ENCODE data around the gene PRR35. TPM values are rescaled to one million over a fixed set of nuclear protein-coding genes. Genes with fewer than 3 reads are reported as not detected.

Gene PRR35
- total RNA-seq, 2 experiments from 2014 or later, result not detected

- Mint-ChIP-seq H3K27me3 (no peaks in the 10 kb centered on the region), H3K4me1 (peaks cover 27% of the 10 kb centered on the region), H3K9me3 (no peaks in the 10 kb centered on the region), H3K4me3 (no peak overlapping the region), H3K36me3 (ENCODE audit: low read depth) (peaks cover 18% of the 10 kb centered on the region), H3K27ac (no peak overlapping the region)
- CTCF ChIA-PET, result no interaction called here
- DNase-seq, result no peak
- POLR2A ChIA-PET, result no interaction called here
Measured at GRCh38 chr16:531494-532125, 28.6 kb upstream of the PRR35 start.

GRCh38 chr16:533391-534123 lies 26.6 kb upstream of the PRR35 start:
- Mint-ChIP-seq H3K4me3 (no peak overlapping the region), H3K9me3 (no peaks in the 10 kb centered on the region), H3K27ac (no peak overlapping the region), H3K4me1 (peaks cover 26% of the 10 kb centered on the region), H3K27me3 (no peaks in the 10 kb centered on the region), H3K36me3 (ENCODE audit: low read depth) (peaks cover 27% of the 10 kb centered on the region)
- CTCF ChIA-PET, result no interaction called here
- DNase-seq, result no peak
- POLR2A ChIA-PET, result no interaction called here

- H3K27me3 Mint-ChIP-seq, result no peaks in the 10 kb centered on the region
- peaks cover 25% of the 10 kb centered on the region for H3K36me3 Mint-ChIP-seq (ENCODE audit: low read depth)
- no peaks in the 10 kb centered on the region for H3K9me3 Mint-ChIP-seq
- no peak overlapping the region for H3K27ac Mint-ChIP-seq
- H3K4me3 Mint-ChIP-seq, result no peak overlapping the region
- ChIA-PET CTCF (no interaction called here), POLR2A (no interaction called here)
- no peak for DNase-seq
- H3K4me1 Mint-ChIP-seq, result peaks cover 24% of the 10 kb centered on the region
Measured at GRCh38 chr16:534135-534534, 26.1 kb upstream of the PRR35 start.

- DNase-seq, result no peak
- POLR2A ChIA-PET, result no interaction called here
- H3K27me3 Mint-ChIP-seq, result no peaks in the 10 kb centered on the region
- CTCF ChIA-PET, result no interaction called here
- no peak overlapping the region for H3K4me3 Mint-ChIP-seq
- no peak overlapping the region for H3K27ac Mint-ChIP-seq
- H3K4me1 Mint-ChIP-seq, result peaks cover 17% of the 10 kb centered on the region
- H3K36me3 Mint-ChIP-seq (ENCODE audit: low read depth), result peaks cover 20% of the 10 kb centered on the region
- no peaks in the 10 kb centered on the region for H3K9me3 Mint-ChIP-seq
Measured at GRCh38 chr16:534856-535445, 25.2 kb upstream of the PRR35 start.

- peaks cover 14% of the 10 kb centered on the region for H3K36me3 Mint-ChIP-seq (ENCODE audit: low read depth)
- H3K27me3 Mint-ChIP-seq, result no peaks in the 10 kb centered on the region
- ChIA-PET CTCF (no interaction called here), POLR2A (no interaction called here)
- no peak overlapping the region for H3K4me3 Mint-ChIP-seq
- no peaks in the 10 kb centered on the region for H3K9me3 Mint-ChIP-seq
- DNase-seq, result peak; percentile 52
- H3K4me1 Mint-ChIP-seq, result peaks cover 11% of the 10 kb centered on the region
- H3K27ac Mint-ChIP-seq, result no peak overlapping the region
Measured at GRCh38 chr16:535446-536405, 24.5 kb upstream of the PRR35 start.

GRCh38 chr16:536746-537145 lies 23.4 kb upstream of the PRR35 start:
- CTCF ChIA-PET, result no interaction called here
- DNase-seq, result no peak
- POLR2A ChIA-PET, result interaction anchor here (1.3 kb wide), 1 partner anchor 10 kb away, joined by 5 read pairs; the partner anchor contains the start of gene CAPN15
- H3K36me3 Mint-ChIP-seq (ENCODE audit: low read depth), result peaks cover 14% of the 10 kb centered on the region
- H3K4me1 Mint-ChIP-seq, result peaks cover 11% of the 10 kb centered on the region
- no peaks in the 10 kb centered on the region for H3K27me3 Mint-ChIP-seq
- H3K27ac Mint-ChIP-seq, result no peak overlapping the region
- no peaks in the 10 kb centered on the region for H3K9me3 Mint-ChIP-seq
- H3K4me3 Mint-ChIP-seq, result no peak overlapping the region

- H3K27ac Mint-ChIP-seq, result no peak overlapping the region
- no peaks in the 10 kb centered on the region for H3K27me3 Mint-ChIP-seq
- ChIA-PET POLR2A (interaction anchor here (1.3 kb wide), 1 partner anchor 10 kb away, joined by 5 read pairs; the partner anchor contains the start of gene CAPN15), CTCF (no interaction called here)
- no peaks in the 10 kb centered on the region for H3K9me3 Mint-ChIP-seq
- peaks cover 11% of the 10 kb centered on the region for H3K4me1 Mint-ChIP-seq
- no peak overlapping the region for H3K4me3 Mint-ChIP-seq
- peaks cover 19% of the 10 kb centered on the region for H3K36me3 Mint-ChIP-seq (ENCODE audit: low read depth)
- DNase-seq, result no peak
Measured at GRCh38 chr16:537415-538335, 22.5 kb upstream of the PRR35 start.

- Mint-ChIP-seq H3K4me1 (peaks cover 5% of the 10 kb centered on the region), H3K36me3 (ENCODE audit: low read depth) (peaks cover 19% of the 10 kb centered on the region), H3K4me3 (no peak overlapping the region), H3K27me3 (no peaks in the 10 kb centered on the region), H3K27ac (no peak overlapping the region), H3K9me3 (no peaks in the 10 kb centered on the region)
- DNase-seq, result no peak
- ChIA-PET CTCF (interaction anchor here (0.6 kb wide), 1 partner anchor 153 kb away, joined by 3 read pairs; no protein-coding TSS in a partner anchor), POLR2A (interaction anchor here (1.0 kb wide), 1 partner anchor 11 kb away, joined by 3 read pairs; no protein-coding TSS in a partner anchor)
Measured at GRCh38 chr16:539901-540530, 20.2 kb upstream of the PRR35 start.

- Mint-ChIP-seq H3K27me3 (no peaks in the 10 kb centered on the region), H3K27ac (no peak overlapping the region), H3K4me3 (no peak overlapping the region), H3K4me1 (no peaks in the 10 kb centered on the region), H3K9me3 (no peaks in the 10 kb centered on the region), H3K36me3 (ENCODE audit: low read depth) (peaks cover 19% of the 10 kb centered on the region)
- DNase-seq, result no peak
- ChIA-PET POLR2A (interaction anchor here (1.0 kb wide), 1 partner anchor 12 kb away, joined by 3 read pairs; no protein-coding TSS in a partner anchor), CTCF (no interaction called here)
Measured at GRCh38 chr16:540645-541340, 19.4 kb upstream of the PRR35 start.

GRCh38 chr16:543301-544164 lies 16.7 kb upstream of the PRR35 start:
- no peaks in the 10 kb centered on the region for H3K27me3 Mint-ChIP-seq
- peaks cover 9% of the 10 kb centered on the region for H3K36me3 Mint-ChIP-seq (ENCODE audit: low read depth)
- no peak overlapping the region for H3K4me3 Mint-ChIP-seq
- no peak overlapping the region for H3K27ac Mint-ChIP-seq
- H3K9me3 Mint-ChIP-seq, result no peaks in the 10 kb centered on the region
- ChIA-PET CTCF (no interaction called here), POLR2A (no interaction called here)
- DNase-seq, result no peak
- H3K4me1 Mint-ChIP-seq, result no peaks in the 10 kb centered on the region

- DNase-seq, result no peak
- ChIA-PET POLR2A (no interaction called here), CTCF (no interaction called here)
- H3K4me1 Mint-ChIP-seq, result no peaks in the 10 kb centered on the region
- H3K36me3 Mint-ChIP-seq (ENCODE audit: low read depth), result peaks cover 5% of the 10 kb centered on the region
- no peak overlapping the region for H3K27ac Mint-ChIP-seq
- H3K4me3 Mint-ChIP-seq, result no peak overlapping the region
- no peaks in the 10 kb centered on the region for H3K9me3 Mint-ChIP-seq
- no peaks in the 10 kb centered on the region for H3K27me3 Mint-ChIP-seq
Measured at GRCh38 chr16:544517-544916, 15.7 kb upstream of the PRR35 start.
